Activated T-cell treated with anti-CD3 and anti-CD28 coated beads, Interleukin-2, amount 50 U/mL, for 4 hours (primary cell): ENCODE data around the gene ADCY2. TPM values are rescaled to one million over a fixed set of nuclear protein-coding genes. Genes with fewer than 3 reads are reported as not detected.

Experiments used
- ATAC-seq, 2 donors: fragments of 200-7000 bp; cut with Tn5 transposase; one replicate each; pipeline ENCODE4 v1.10.0; 2021
- DNase-seq: peaks from one replicate; pipeline ENCODE4 v3.0.0-alpha.2; 2020
- H3K27me3 Mint-ChIP-seq: one replicate; pipeline ENCODE4 v1.8.0; 2021; ENCODE audit warnings: low read depth, mixed read lengths
- H3K36me3 Mint-ChIP-seq: one replicate; pipeline ENCODE4 v1.8.0; 2022; ENCODE audit warnings: mixed read lengths; ENCODE audit not compliant: insufficient read depth
- H3K4me1 Mint-ChIP-seq: one replicate; pipeline ENCODE4 v1.8.0; 2021; ENCODE audit warnings: low read depth, mixed read lengths
- H3K4me3 Mint-ChIP-seq: one replicate; pipeline ENCODE4 v1.8.0; 2021; ENCODE audit warnings: mild to moderate bottlenecking, moderate library complexity, mixed read lengths
- H3K9me3 Mint-ChIP-seq: one replicate; pipeline ENCODE4 v1.8.0; 2021; ENCODE audit warnings: mixed read lengths
- total RNA-seq, 3 donors: library from RNA; stranded (reverse); gene quantifications; one replicate each; pipeline ENCODE4 v1.2.1, GENCODE V29; 2021

The ADCY2 gene
- total RNA-seq, 3 donors from 2014 or later = 0.08 to 0.26 (median 0.11) TPM

- Mint-ChIP-seq H3K27me3 (peaks cover 9% of the 10 kb centered on the region), H3K4me1 (no peaks in the 10 kb centered on the region), H3K4me3 (no peak overlapping the region), H3K36me3 (no peaks in the 10 kb centered on the region), H3K9me3 (no peaks in the 10 kb centered on the region)
- ATAC-seq = no peak
- no peak for DNase-seq
These were observed 7.4 kb upstream of the ADCY2 start for GRCh38 chr5:7388553-7388952.

GRCh38 chr5:7391215-7391614, 4.7 kb upstream of the ADCY2 start:
- no peaks in the 10 kb centered on the region for H3K36me3 Mint-ChIP-seq
- H3K27me3 Mint-ChIP-seq = peaks cover 21% of the 10 kb centered on the region
- DNase-seq (no peak), ATAC-seq (no peak)
- H3K9me3 Mint-ChIP-seq = no peaks in the 10 kb centered on the region
- H3K4me1 Mint-ChIP-seq = no peaks in the 10 kb centered on the region
- H3K4me3 Mint-ChIP-seq = no peak overlapping the region

GRCh38 chr5:7391814-7392692, 3.9 kb upstream of the ADCY2 start:
- Mint-ChIP-seq H3K36me3 (no peaks in the 10 kb centered on the region), H3K9me3 (no peaks in the 10 kb centered on the region), H3K4me3 (no peak overlapping the region), H3K27me3 (peaks cover 27% of the 10 kb centered on the region), H3K4me1 (peaks cover 5% of the 10 kb centered on the region)
- ATAC-seq (no peak), DNase-seq (no peak)

GRCh38 chr5:7392693-7393024, 3.3 kb upstream of the ADCY2 start:
- ATAC-seq (no peak), DNase-seq (no peak)
- Mint-ChIP-seq H3K4me3 (no peak overlapping the region), H3K36me3 (no peaks in the 10 kb centered on the region), H3K27me3 (peaks cover 31% of the 10 kb centered on the region), H3K9me3 (no peaks in the 10 kb centered on the region), H3K4me1 (peaks cover 6% of the 10 kb centered on the region)

GRCh38 chr5:7393921-7394799, 1.8 kb upstream of the ADCY2 start:
- no peak for DNase-seq
- Mint-ChIP-seq H3K4me1 (peaks cover 6% of the 10 kb centered on the region), H3K36me3 (no peaks in the 10 kb centered on the region), H3K9me3 (no peaks in the 10 kb centered on the region), H3K27me3 (peaks cover 42% of the 10 kb centered on the region), H3K4me3 (no peak overlapping the region)
- ATAC-seq = no peak

GRCh38 chr5:7394889-7395431, 978 bp upstream of the ADCY2 start:
- no peak for ATAC-seq
- H3K27me3 Mint-ChIP-seq = peaks cover 44% of the 10 kb centered on the region
- H3K4me1 Mint-ChIP-seq = peaks cover 6% of the 10 kb centered on the region
- DNase-seq = no peak
- H3K4me3 Mint-ChIP-seq = no peak overlapping the region
- H3K36me3 Mint-ChIP-seq = no peaks in the 10 kb centered on the region
- no peaks in the 10 kb centered on the region for H3K9me3 Mint-ChIP-seq

GRCh38 chr5:7395432-7395946, 449 bp upstream of the ADCY2 start:
- H3K4me1 Mint-ChIP-seq = peaks cover 6% of the 10 kb centered on the region
- peaks cover 44% of the 10 kb centered on the region for H3K27me3 Mint-ChIP-seq
- H3K9me3 Mint-ChIP-seq = no peaks in the 10 kb centered on the region
- no peak for ATAC-seq
- no peaks in the 10 kb centered on the region for H3K36me3 Mint-ChIP-seq
- no peak overlapping the region for H3K4me3 Mint-ChIP-seq
- no peak for DNase-seq

GRCh38 chr5:7396713-7397454, 946 bp downstream of the ADCY2 start:
- Mint-ChIP-seq H3K27me3 (peaks cover 44% of the 10 kb centered on the region), H3K4me1 (peaks cover 6% of the 10 kb centered on the region), H3K36me3 (no peaks in the 10 kb centered on the region), H3K9me3 (no peaks in the 10 kb centered on the region), H3K4me3 (no peak overlapping the region)
- DNase-seq (no peak), ATAC-seq (no peak)

GRCh38 chr5:7397937-7398336, 2.0 kb downstream of the ADCY2 start:
- peaks cover 6% of the 10 kb centered on the region for H3K4me1 Mint-ChIP-seq
- no peak for DNase-seq
- no peak for ATAC-seq
- H3K4me3 Mint-ChIP-seq = no peak overlapping the region
- peaks cover 41% of the 10 kb centered on the region for H3K27me3 Mint-ChIP-seq
- no peaks in the 10 kb centered on the region for H3K9me3 Mint-ChIP-seq
- H3K36me3 Mint-ChIP-seq = no peaks in the 10 kb centered on the region

GRCh38 chr5:7398596-7399280, 2.8 kb downstream of the ADCY2 start:
- peaks cover 33% of the 10 kb centered on the region for H3K27me3 Mint-ChIP-seq
- H3K9me3 Mint-ChIP-seq = no peaks in the 10 kb centered on the region
- no peaks in the 10 kb centered on the region for H3K36me3 Mint-ChIP-seq
- H3K4me3 Mint-ChIP-seq = no peak overlapping the region
- ATAC-seq = no peak
- DNase-seq = no peak
- peaks cover 6% of the 10 kb centered on the region for H3K4me1 Mint-ChIP-seq

- ATAC-seq (no peak), DNase-seq (no peak)
- H3K27me3 Mint-ChIP-seq = peaks cover 3% of the 10 kb centered on the region
- no peaks in the 10 kb centered on the region for H3K9me3 Mint-ChIP-seq
- H3K4me1 Mint-ChIP-seq = no peaks in the 10 kb centered on the region
- no peaks in the 10 kb centered on the region for H3K36me3 Mint-ChIP-seq
- H3K4me3 Mint-ChIP-seq = no peak overlapping the region
These were observed 9.3 kb downstream of the ADCY2 start for GRCh38 chr5:7405277-7405676.

GRCh38 chr5:7410936-7411511, 15.1 kb downstream of the ADCY2 start:
- Mint-ChIP-seq H3K4me3 (no peak overlapping the region), H3K36me3 (no peaks in the 10 kb centered on the region), H3K27me3 (peaks cover 3% of the 10 kb centered on the region), H3K4me1 (no peaks in the 10 kb centered on the region), H3K9me3 (no peaks in the 10 kb centered on the region)
- DNase-seq = no peak
- ATAC-seq = no peak

- DNase-seq (no peak), ATAC-seq (no peak)
- no peaks in the 10 kb centered on the region for H3K4me1 Mint-ChIP-seq
- H3K27me3 Mint-ChIP-seq = no peaks in the 10 kb centered on the region
- no peaks in the 10 kb centered on the region for H3K36me3 Mint-ChIP-seq
- no peaks in the 10 kb centered on the region for H3K9me3 Mint-ChIP-seq
- H3K4me3 Mint-ChIP-seq = no peak overlapping the region
These were observed 16.5 kb downstream of the ADCY2 start for GRCh38 chr5:7412409-7412808.
